GM23248 (cell line): ENCODE measurements around the gene MAU2. TPM values are rescaled to one million over a fixed set of nuclear protein-coding genes. Genes with fewer than 3 reads are reported as not detected.

ENCODE experiments used
- DNase-seq: peaks from one replicate; pipeline ENCODE4 v3.0.0-alpha.2; 2015
- H2AFZ ChIP-seq: fragments of 200-600 bp; sonication (generic); 2 replicates; pipeline ENCODE4 v1.6.1; 2016; ENCODE audit warnings: antibody characterized with exemption
- H3F3A ChIP-seq: fragments of 200-600 bp; sonication (generic); 2 replicates; pipeline ENCODE4 v1.6.1; 2016; ENCODE audit warnings: mild to moderate bottlenecking, antibody characterized with exemption, mixed run types; ENCODE audit not compliant: insufficient read depth
- H3K27ac ChIP-seq: fragments of 200-600 bp; sonication (generic); 2 replicates; pipeline ENCODE4 v1.5.1; 2016; ENCODE audit warnings: mild to moderate bottlenecking
- H3K27me3 ChIP-seq: fragments of 200-600 bp; sonication (generic); replicated peaks from 2 replicates; pipeline ENCODE4 v1.6.1; 2016; ENCODE audit warnings: mild to moderate bottlenecking; ENCODE audit not compliant: insufficient read depth
- H3K36me3 ChIP-seq: fragments of 200-600 bp; sonication (generic); 2 replicates; pipeline ENCODE4 v1.6.1; 2016; ENCODE audit warnings: low read depth, mild to moderate bottlenecking
- H3K4me1 ChIP-seq: fragments of 200-600 bp; sonication (generic); 2 replicates; pipeline ENCODE4 v1.6.1; 2016; ENCODE audit warnings: mild to moderate bottlenecking; ENCODE audit not compliant: insufficient read depth
- H3K4me2 ChIP-seq: fragments of 200-600 bp; sonication (generic); one replicate; pipeline ENCODE4 v1.6.1; 2016; ENCODE audit warnings: mild to moderate bottlenecking; ENCODE audit not compliant: unreplicated experiment
- H3K4me3 ChIP-seq: fragments of 200-600 bp; sonication (generic); 2 replicates; pipeline ENCODE4 v1.5.1; 2016; ENCODE audit warnings: mild to moderate bottlenecking
- H3K79me2 ChIP-seq: fragments of 200-600 bp; sonication (generic); 2 replicates; pipeline ENCODE4 v1.6.1; 2016; ENCODE audit warnings: mild to moderate bottlenecking; ENCODE audit not compliant: insufficient read depth
- H3K9ac ChIP-seq: fragments of 200-600 bp; sonication (generic); 2 replicates; pipeline ENCODE4 v1.6.1; 2016; ENCODE audit warnings: mild to moderate bottlenecking
- H3K9me2 ChIP-seq: fragments of 200-600 bp; sonication (generic); 2 replicates; pipeline ENCODE4 v1.6.1; 2016; ENCODE audit warnings: mixed run types, mild to moderate bottlenecking, moderate library complexity; ENCODE audit not compliant: insufficient read depth
- H3K9me3 ChIP-seq: fragments of 200-600 bp; sonication (generic); one replicate; pipeline ENCODE4 v1.6.1; 2017; ENCODE audit warnings: low read depth
- H4K20me1 ChIP-seq: fragments of 200-600 bp; sonication (generic); 2 replicates; pipeline ENCODE4 v1.6.0; 2016; ENCODE audit not compliant: insufficient read depth
- EZH2 ChIP-seq: fragments of 200-600 bp; sonication (generic); IDR thresholded peaks from 2 replicates; pipeline ENCODE4 v1.6.1; 2018; ENCODE audit warnings: antibody characterized with exemption, mild to moderate bottlenecking; ENCODE audit not compliant: insufficient read depth, poor library complexity, severe bottlenecking
- EZH2phosphoT487 ChIP-seq: fragments of 200-600 bp; sonication (generic); IDR thresholded peaks from 2 replicates; pipeline ENCODE4 v1.6.1; 2018; ENCODE audit warnings: antibody characterized with exemption, moderate library complexity, mild to moderate bottlenecking, low read depth; ENCODE audit not compliant: insufficient read depth
- WGBS, 2 experiments: methylation state at CpG; one replicate each; pipeline ENCODE4 v1.1.6; 2015 to 2017; ENCODE audit warnings: low lambda C conversion rate in 2 of 2, low coverage in 1 of 2; ENCODE audit errors: missing lambda C conversion rate in 2 of 2; 5-methylcytosine and 5-hydroxymethylcytosine counted together
- in situ Hi-C: fragments of 300-500 bp; cut with MboI; formaldehyde crosslinking; loops from 2 replicates; pipeline ENCODE4 v1.15.0; 2020
- polyA plus RNA-seq: library from polyadenylated mRNA; unstranded; fragments of >200 nt; fragmentation: Nextera tagmentation; extraction: Ambion mirVana; gene quantifications from 2 replicates; pipeline ENCODE4 v1.2.1, GENCODE V29; 2016
- total RNA-seq: library from RNA; depleted of rRNA; stranded (reverse); fragments of >200 nt; shearing (Covaris generic); gene quantifications from 2 replicates; pipeline ENCODE4 v1.2.3, GENCODE V29; 2014

The MAU2 gene
- total and polyA plus RNA-seq, 2 experiments from 2014 or later, result 23.0 to 25.4 TPM

DNA sequence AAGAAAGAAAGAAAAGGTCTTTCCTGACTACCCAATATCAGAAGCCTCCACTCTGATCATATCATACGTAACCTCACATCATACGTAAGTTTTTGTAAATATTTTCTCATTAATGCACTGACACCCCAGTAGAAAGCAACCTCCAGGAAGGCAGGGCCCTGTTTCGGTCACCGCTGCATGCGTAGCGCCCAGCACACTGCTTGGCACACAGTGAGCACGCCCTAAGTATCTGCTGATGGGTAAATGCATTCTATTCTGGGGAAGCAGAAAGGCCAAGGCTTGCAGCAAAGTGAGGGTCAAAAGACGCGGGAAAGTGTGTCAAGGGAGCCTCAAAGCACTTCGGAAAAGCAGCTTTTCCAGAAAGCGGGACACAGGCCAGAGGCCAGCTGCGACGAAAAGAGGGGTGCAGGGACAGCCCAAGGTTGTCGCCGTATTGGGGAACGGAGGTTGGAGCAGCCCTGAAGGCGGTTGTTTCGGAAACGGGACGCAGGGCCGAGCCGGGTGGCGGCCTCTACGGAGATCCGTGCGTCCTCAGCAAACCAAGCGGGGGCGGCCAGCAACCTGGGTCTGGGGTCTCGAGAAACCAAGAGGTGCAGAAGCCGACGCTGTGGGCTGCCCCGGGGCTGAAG, 783 bp upstream of the MAU2 start:
- Histone ChIP-seq H3K36me3 (0 out of 2 replicates have a peak, but pooled peaks cover 5% of the 10 kb centered on the region), H3F3A (no peaks in the 10 kb centered on the region), H2AFZ (peak overlapping the region; percentile 85), H3K79me2 (peaks cover 95% of the 10 kb centered on the region), H3K4me1 (peaks cover 17% of the 10 kb centered on the region), H3K4me2 (peak overlapping the region; percentile 99), H3K9me3 (no peaks in the 10 kb centered on the region), H3K4me3 (peak overlapping the region; percentile 98), H3K9me2 (no peaks in the 10 kb centered on the region), H3K27me3 (no peaks in the 10 kb centered on the region), H4K20me1 (no peaks in the 10 kb centered on the region), H3K27ac (peak overlapping the region; percentile 89; the same call in 1 of the 2 replicates), H3K9ac (peak overlapping the region; percentile 99)
- 5 to 6% methylated on average over 31 to 32 of the region's 32 CpGs for WGBS, 2 experiments
- TF ChIP-seq EZH2phosphoT487 (no peak), EZH2 (no peak)
- in situ Hi-C loops, result no loop called here
- DNase-seq, result peak; percentile 36

GRCh38 chr19:19321141-19321577, 530 bp downstream of the MAU2 start:
- no peak for TF ChIP-seq EZH2
- TF ChIP-seq EZH2phosphoT487, result no peak
- H3K4me1 ChIP-seq, result peaks cover 17% of the 10 kb centered on the region
- H3K9me3 ChIP-seq, result no peaks in the 10 kb centered on the region
- peak; percentile 58 for DNase-seq
- H3K4me3 ChIP-seq, result peak overlapping the region; percentile 98
- H3K27me3 ChIP-seq, result no peaks in the 10 kb centered on the region
- in situ Hi-C loops, result no loop called here
- WGBS, 2 experiments, result 1% methylated on average over 18 to 34 of the region's 34 CpGs
- no peaks in the 10 kb centered on the region for H3F3A ChIP-seq
- peak overlapping the region; percentile 99 for H3K4me2 ChIP-seq
- peaks cover 98% of the 10 kb centered on the region for H3K79me2 ChIP-seq
- H2AFZ ChIP-seq, result peak overlapping the region; percentile 85
- 0 out of 2 replicates have a peak, but pooled peaks cover 10% of the 10 kb centered on the region for H3K36me3 ChIP-seq
- no peaks in the 10 kb centered on the region for H3K9me2 ChIP-seq
- H3K27ac ChIP-seq, result peak overlapping the region; percentile 89
- H3K9ac ChIP-seq, result peak overlapping the region; percentile 99
- no peaks in the 10 kb centered on the region for H4K20me1 ChIP-seq

DNA sequence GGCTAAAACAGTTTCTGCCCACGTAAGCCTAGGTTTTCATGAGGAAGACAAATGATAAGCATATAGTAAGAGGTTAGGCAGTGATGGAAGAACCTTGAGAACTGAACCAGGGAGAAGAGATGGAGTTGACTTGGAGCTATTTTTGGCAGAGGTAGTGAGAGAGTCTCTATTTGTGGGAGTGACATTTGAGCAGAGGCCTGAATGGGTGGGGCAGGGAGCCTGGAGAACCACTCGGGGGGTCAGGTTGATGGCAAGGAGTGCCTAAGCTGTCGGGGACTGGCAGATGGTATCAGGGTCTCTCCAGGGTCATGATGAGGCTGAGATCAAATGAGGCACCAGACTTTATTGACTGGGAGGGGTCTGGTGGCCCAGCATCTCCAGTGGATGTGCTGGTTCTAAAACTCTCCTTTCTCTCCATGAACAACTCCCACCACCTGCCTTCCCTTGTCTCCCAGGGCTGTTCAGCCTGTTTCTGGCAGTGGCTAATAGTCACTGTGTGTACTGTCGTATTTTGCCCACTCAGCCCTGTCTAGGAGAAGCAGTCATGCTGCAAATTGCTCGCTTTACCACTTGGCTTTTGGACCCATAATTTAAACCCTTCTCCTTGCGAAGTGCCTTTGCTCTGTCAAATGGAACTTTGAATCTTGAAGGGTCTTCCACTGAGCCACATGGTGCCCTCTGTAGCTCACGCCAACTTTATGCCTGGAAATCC, 3.6 kb downstream of the MAU2 start:
- H3K4me3 ChIP-seq, result no peak overlapping the region
- TF ChIP-seq EZH2phosphoT487 (no peak), EZH2 (no peak)
- H3K9me3 ChIP-seq, result no peaks in the 10 kb centered on the region
- no peaks in the 10 kb centered on the region; the same call in 1 of the 2 replicates for H4K20me1 ChIP-seq
- no peak overlapping the region for H3K27ac ChIP-seq
- no peaks in the 10 kb centered on the region for H3K27me3 ChIP-seq
- H3K9ac ChIP-seq, result no peak overlapping the region
- no peak for DNase-seq
- 0 out of 2 replicates have a peak, but pooled peaks cover 10% of the 10 kb centered on the region for H3K36me3 ChIP-seq
- in situ Hi-C loops, result no loop called here
- no peak overlapping the region for H3K4me2 ChIP-seq
- WGBS, 2 experiments, result 91 to 92% methylated on average over 7 of the region's 7 CpGs
- H3K79me2 ChIP-seq, result peaks cover 97% of the 10 kb centered on the region
- H2AFZ ChIP-seq, result no peak overlapping the region
- peaks cover 15% of the 10 kb centered on the region for H3K4me1 ChIP-seq
- H3K9me2 ChIP-seq, result no peaks in the 10 kb centered on the region
- no peaks in the 10 kb centered on the region for H3F3A ChIP-seq

DNA sequence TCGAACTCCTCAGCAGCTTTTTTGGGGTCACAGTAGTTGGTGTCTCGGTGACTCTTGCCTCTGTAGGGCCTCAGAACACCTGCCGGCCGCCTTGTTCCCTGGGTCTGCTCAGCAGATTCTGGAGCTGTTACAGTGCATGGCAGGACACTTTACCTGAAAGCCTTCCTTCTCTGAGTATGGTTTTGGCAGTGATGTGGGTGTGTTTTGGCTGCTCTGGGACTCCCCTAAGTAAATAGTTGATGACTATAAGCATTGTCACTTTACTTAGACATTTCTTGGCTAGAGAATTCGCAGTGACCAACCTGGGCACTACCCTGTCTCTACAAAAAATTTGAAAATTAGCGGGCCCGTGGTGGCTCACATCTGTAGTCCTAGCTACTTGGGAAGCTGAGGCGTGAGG, 7.0 kb downstream of the MAU2 start:
- 98% methylated on average over 8 of the region's 8 CpGs for WGBS, 2 experiments
- no peak for DNase-seq
- H3K9ac ChIP-seq, result no peak overlapping the region

More for the DNA sequence above, 7.0 kb downstream of the MAU2 start:
- in situ Hi-C loops, result no loop called here
- Histone ChIP-seq H3K4me3 (no peak overlapping the region), H3K9me3 (no peaks in the 10 kb centered on the region), H4K20me1 (no peaks in the 10 kb centered on the region; the same call in 1 of the 2 replicates), H3K36me3 (0 out of 2 replicates have a peak, but pooled peaks cover 10% of the 10 kb centered on the region), H3K4me1 (no peaks in the 10 kb centered on the region), H3K79me2 (peaks cover 98% of the 10 kb centered on the region), H2AFZ (no peak overlapping the region), H3F3A (no peaks in the 10 kb centered on the region), H3K27ac (no peak overlapping the region), H3K9me2 (no peaks in the 10 kb centered on the region), H3K27me3 (no peaks in the 10 kb centered on the region), H3K4me2 (no peak overlapping the region)
- TF ChIP-seq EZH2, result no peak
- TF ChIP-seq EZH2phosphoT487, result no peak
